Gastroesophageal sphincter (tissue), 2 donors: ENCODE results near the gene BLCAP.

Source experiments
- POLR2A ChIP-seq, 2 donors: fragments of 450-650 bp; IDR thresholded peaks; one replicate each; pipeline ENCODE4 v1.6.1; 2017; ENCODE audit warnings: antibody characterized with exemption in 2 of 2, mild to moderate bottlenecking in 2 of 2, moderate library complexity in 1 of 2
- POLR2AphosphoS5 ChIP-seq: sonication (generic); formaldehyde crosslinking; IDR thresholded peaks from one replicate; pipeline ENCODE4 v1.6.1; 2017; ENCODE audit warnings: antibody characterized with exemption

DNA sequence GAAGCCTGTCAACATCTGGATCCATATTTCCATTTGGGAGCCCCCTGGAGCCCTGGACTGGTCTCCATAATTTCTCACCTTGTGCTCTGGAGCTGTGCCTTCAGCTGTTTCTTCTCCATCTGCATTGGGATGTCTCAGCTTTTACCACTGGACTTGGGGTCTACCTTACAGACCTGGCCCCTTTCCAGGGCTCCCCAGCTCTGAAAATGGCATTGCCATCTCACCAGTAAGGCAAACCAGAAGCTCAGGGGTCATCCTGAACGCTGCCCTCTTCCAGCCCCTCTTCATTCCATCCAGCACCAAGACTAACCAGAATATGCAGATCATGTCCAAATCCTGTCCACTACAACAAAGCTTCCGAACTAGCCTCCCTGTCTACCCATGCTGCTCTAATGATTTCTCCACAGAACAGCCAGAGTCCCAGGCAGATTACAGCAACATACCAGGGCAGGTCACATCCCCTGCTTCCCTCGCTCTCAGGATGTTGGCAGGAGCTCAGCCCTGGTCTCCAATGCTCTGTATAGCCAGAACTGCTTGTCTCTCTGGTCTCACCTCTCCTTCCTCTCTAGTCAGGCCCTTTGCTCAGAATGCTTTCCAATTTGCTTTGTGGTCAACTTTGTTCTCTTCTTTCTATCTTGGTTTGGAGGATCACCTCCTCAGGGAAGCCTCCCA lies 24.3 kb downstream of the BLCAP start:
- no peak for TF ChIP-seq POLR2AphosphoS5
- no peak for TF ChIP-seq POLR2A (IDR thresholded peaks at IDR 0.05)
